IMR-90 (cell line): Measurements from ENCODE around the gene ARHGEF17. TPM values are rescaled to one million over a fixed set of nuclear protein-coding genes. Genes with fewer than 3 reads are reported as not detected.

Source experiments
- ATAC-seq: fragments of 200-7000 bp; cut with Tn5 transposase; 2 replicates; pipeline ENCODE4 v1.9.1; 2020; ENCODE audit warnings: low read depth, mild to moderate bottlenecking, moderate library complexity
- BruUV-seq: library from RNA; stranded (reverse); fragments of 400-500 nt; replicated peaks from 2 replicates; lab custom pipeline; 2021; lab: Mats Ljungman, UMichigan
- CTCF ChIA-PET: fragments of 300-600 bp; formaldehyde crosslinking; extraction: SDS; loops from one replicate; lab custom pipeline; 2021; ENCODE audit warnings: antibody characterized with exemption; lab: Yijun Ruan, JAX
- POLR2A ChIA-PET: fragments of 300-600 bp; sonication (Branson Sonifier 250); formaldehyde crosslinking; loops from one replicate; lab custom pipeline; 2022; ENCODE audit warnings: antibody characterized with exemption; ENCODE audit not compliant: unreplicated experiment; lab: Charles Lee
- DNase-seq: peaks from one replicate; pipeline ENCODE4 v3.0.0; 2013
- H2AFZ ChIP-seq: replicated peaks from 2 replicates; pipeline ENCODE3; 2013; ENCODE audit warnings: low read length, mild to moderate bottlenecking; ENCODE audit not compliant: poor library complexity
- H2AK5ac ChIP-seq: 2 replicates; pipeline ENCODE4 v1.6.1; 2013; ENCODE audit warnings: low read depth, low read length, inconsistent platforms
- H2AK9ac ChIP-seq: replicated peaks from 2 replicates; pipeline ENCODE3; 2013; ENCODE audit warnings: mild to moderate bottlenecking, low read depth, low read length, moderate library complexity; ENCODE audit not compliant: poor library complexity
- H2BK120ac ChIP-seq: 2 replicates; pipeline ENCODE4 v1.6.1; 2013; ENCODE audit warnings: low read depth, low read length, inconsistent platforms
- H2BK15ac ChIP-seq: 3 replicates; pipeline ENCODE4 v1.6.1; 2013; ENCODE audit warnings: low read depth, low read length, inconsistent platforms
- H2BK20ac ChIP-seq: 2 replicates; pipeline ENCODE4 v1.6.1; 2013; ENCODE audit warnings: low read depth, mild to moderate bottlenecking, inconsistent platforms, low read length, moderate library complexity
- H2BK5ac ChIP-seq: 2 replicates; pipeline ENCODE4 v1.6.1; 2013; ENCODE audit warnings: mild to moderate bottlenecking, low read depth, low read length, inconsistent platforms; ENCODE audit not compliant: poor library complexity, severe bottlenecking
- H3K14ac ChIP-seq: replicated peaks from 2 replicates; pipeline ENCODE4 v1.6.1; 2013; ENCODE audit warnings: low read depth, low read length, inconsistent platforms
- H3K18ac ChIP-seq: 2 replicates; pipeline ENCODE4 v1.6.1; 2013; ENCODE audit warnings: low read depth, low read length, control low read depth
- H3K23ac ChIP-seq: 2 replicates; pipeline ENCODE4 v1.6.1; 2013; ENCODE audit warnings: low read depth, low read length, inconsistent platforms
- H3K27ac ChIP-seq: 2 replicates; pipeline ENCODE4 v1.5.1; 2013; ENCODE audit warnings: mild to moderate bottlenecking, control low read depth, low read length; ENCODE audit not compliant: insufficient read depth
- H3K27me3 ChIP-seq: 2 replicates; pipeline ENCODE4 v1.6.1; 2013; ENCODE audit warnings: low read length; ENCODE audit not compliant: control insufficient read depth, insufficient read depth
- H3K36me3 ChIP-seq: 2 replicates; pipeline ENCODE4 v1.6.1; 2013; ENCODE audit warnings: low read length, mixed read lengths; ENCODE audit not compliant: control insufficient read depth, insufficient read depth
- H3K4ac ChIP-seq: 2 replicates; pipeline ENCODE4 v1.6.1; 2013; ENCODE audit warnings: low read depth, low read length, inconsistent platforms
- H3K4me1 ChIP-seq: 2 replicates; pipeline ENCODE4 v1.6.1; 2013; ENCODE audit warnings: low read length, mixed read lengths; ENCODE audit not compliant: control insufficient read depth, insufficient read depth
- H3K4me2 ChIP-seq: 2 replicates; pipeline ENCODE4 v1.6.1; 2013; ENCODE audit warnings: low read depth, mild to moderate bottlenecking, control low read depth, low read length, moderate library complexity
- H3K4me3 ChIP-seq: 2 replicates; pipeline ENCODE4 v1.5.1; 2013; ENCODE audit warnings: low read depth, mild to moderate bottlenecking, control low read depth, low read length, moderate library complexity; ENCODE audit not compliant: insufficient read depth
- H3K56ac ChIP-seq: 2 replicates; pipeline ENCODE4 v1.6.1; 2013; ENCODE audit warnings: low read length, inconsistent platforms; ENCODE audit not compliant: insufficient read depth; ENCODE audit errors: extremely low read depth
- H3K79me1 ChIP-seq, 2 experiments: 2 replicates each; pipeline ENCODE4 v1.6.1; 2013; ENCODE audit warnings: low read length in 2 of 2, inconsistent platforms in 1 of 2, low read depth in 1 of 2
- H3K9ac ChIP-seq: 2 replicates; pipeline ENCODE4 v1.6.1; 2013; ENCODE audit warnings: low read depth, low read length, control low read depth
- H3K9me1 ChIP-seq: 2 replicates; pipeline ENCODE4 v1.6.1; 2013; ENCODE audit warnings: low read length, inconsistent platforms; ENCODE audit not compliant: insufficient read depth
- H3K9me3 ChIP-seq: 2 replicates; pipeline ENCODE4 v1.6.1; 2013; ENCODE audit warnings: low read length; ENCODE audit not compliant: control insufficient read depth, insufficient read depth
- H4K20me1 ChIP-seq: 2 replicates; pipeline ENCODE4 v1.6.1; 2013; ENCODE audit warnings: low read length, inconsistent platforms; ENCODE audit not compliant: insufficient read depth
- H4K5ac ChIP-seq: 2 replicates; pipeline ENCODE4 v1.6.1; 2013; ENCODE audit warnings: mild to moderate bottlenecking, low read depth, low read length, control low read depth
- H4K8ac ChIP-seq, 2 experiments: 2 replicates each; pipeline ENCODE4 v1.6.1; 2013; ENCODE audit warnings: low read depth in 2 of 2, low read length in 2 of 2, control low read depth in 1 of 2, inconsistent platforms in 1 of 2
- H4K91ac ChIP-seq: 2 replicates; pipeline ENCODE4 v1.6.1; 2013; ENCODE audit warnings: low read depth, low read length, inconsistent platforms; ENCODE audit not compliant: insufficient read depth
- CEBPB ChIP-seq: IDR thresholded peaks from 2 replicates; pipeline ENCODE4 v1.6.1; 2012; ENCODE audit warnings: low read depth, low read length, improper control_type of control experiment
- FOS ChIP-seq: fragments of 150-350 bp; IDR thresholded peaks from 2 replicates; pipeline ENCODE4 v1.6.1; 2016; ENCODE audit warnings: low read depth, low read length
- MAFK ChIP-seq: IDR thresholded peaks from 2 replicates; pipeline ENCODE4 v1.6.1; 2012; ENCODE audit warnings: low read depth, low read length, improper control_type of control experiment
- MAZ ChIP-seq: IDR thresholded peaks from 2 replicates; pipeline ENCODE4 v1.6.1; 2012; ENCODE audit warnings: low read depth, mild to moderate bottlenecking, low read length, improper control_type of control experiment, moderate library complexity, borderline replicate concordance
- MXI1 ChIP-seq: IDR thresholded peaks from 2 replicates; pipeline ENCODE4 v1.6.1; 2012; ENCODE audit warnings: low read depth, mild to moderate bottlenecking, low read length, moderate library complexity, borderline replicate concordance
- NFE2L2 ChIP-seq: fragments of 150-350 bp; IDR thresholded peaks from 2 replicates; pipeline ENCODE4 v1.6.1; 2016; ENCODE audit warnings: low read depth, mild to moderate bottlenecking, low read length
- POLR2A ChIP-seq: IDR thresholded peaks from 2 replicates; pipeline ENCODE4 v1.6.1; 2012; ENCODE audit warnings: mild to moderate bottlenecking, low read depth, low read length
- RAD21 ChIP-seq: IDR thresholded peaks from 2 replicates; pipeline ENCODE4 v1.6.1; 2012; ENCODE audit warnings: low read length, improper control_type of control experiment
- RFX5 ChIP-seq: IDR thresholded peaks from 2 replicates; pipeline ENCODE4 v1.8.0; 2012; ENCODE audit warnings: low read depth, mild to moderate bottlenecking, low read length, moderate library complexity
- SMC3 ChIP-seq: fragments of 150-350 bp; IDR thresholded peaks from 2 replicates; pipeline ENCODE4 v1.6.1; 2016; ENCODE audit warnings: low read depth, mild to moderate bottlenecking, antibody characterized with exemption, low read length, moderate library complexity
- WGBS, 2 experiments: methylation state at CpG; one replicate each; pipeline versions ENCODE4 v1.1.5 to v1.1.7; 2013; ENCODE audit warnings: missing lambda C conversion rate in 2 of 2; ENCODE audit not compliant: insufficient read length in 1 of 2; ENCODE audit errors: extremely low coverage in 2 of 2; 5-methylcytosine and 5-hydroxymethylcytosine counted together
- dilution Hi-C: fragments of 300-500 bp; cut with HindIII; formaldehyde crosslinking; loops from one replicate; pipeline ENCODE4 v1.14.3; 2018; ENCODE audit warnings: low sequenced_read_pairs; ENCODE audit not compliant: unreplicated experiment
- in situ Hi-C: fragments of 300-500 bp; cut with MboI; formaldehyde crosslinking; loops from 3 replicates; pipeline ENCODE4 v1.14.3; 2019; ENCODE audit warnings: low sequenced_read_pairs, inconsistent platforms, mixed read lengths
- intact Hi-C: fragments of 100-400 bp; cut with micrococcal nuclease; formaldehyde crosslinking; loops from 2 replicates; pipeline ENCODE4 v1.10.0; 2022
- polyA plus RNA-seq, 3 experiments: library from polyadenylated mRNA; depleted of rRNA; stranded (reverse); fragments of >200 nt; gene quantifications; 2 replicates each; pipeline ENCODE4 v1.2.3, GENCODE V29; 2012; ENCODE audit warnings: low replicate concordance in 1 of 3
- total RNA-seq: library from RNA; depleted of rRNA; stranded (reverse); fragments of >200 nt; gene quantifications from 2 replicates; pipeline ENCODE4 v1.2.3, GENCODE V29; 2012
- TF ChIP-seq, protein P1 (sequence below): fragments of 150-350 bp; IDR thresholded peaks from 2 replicates; pipeline ENCODE4 v1.6.1; 2017; ENCODE audit warnings: mild to moderate bottlenecking, antibody characterized with exemption, low read length, low read depth
- TF ChIP-seq, protein P2 (sequence below): conservative IDR thresholded peaks from 2 replicates; pipeline ENCODE4 v1.5.1; 2012; ENCODE audit warnings: mild to moderate bottlenecking, low read depth, low read length, improper control_type of control experiment

ARHGEF17 gene
- total and polyA plus RNA-seq, 2 of the 4 experiments (the other 2 are of a cell fraction), result 21.7 to 97.7 TPM

DNA sequence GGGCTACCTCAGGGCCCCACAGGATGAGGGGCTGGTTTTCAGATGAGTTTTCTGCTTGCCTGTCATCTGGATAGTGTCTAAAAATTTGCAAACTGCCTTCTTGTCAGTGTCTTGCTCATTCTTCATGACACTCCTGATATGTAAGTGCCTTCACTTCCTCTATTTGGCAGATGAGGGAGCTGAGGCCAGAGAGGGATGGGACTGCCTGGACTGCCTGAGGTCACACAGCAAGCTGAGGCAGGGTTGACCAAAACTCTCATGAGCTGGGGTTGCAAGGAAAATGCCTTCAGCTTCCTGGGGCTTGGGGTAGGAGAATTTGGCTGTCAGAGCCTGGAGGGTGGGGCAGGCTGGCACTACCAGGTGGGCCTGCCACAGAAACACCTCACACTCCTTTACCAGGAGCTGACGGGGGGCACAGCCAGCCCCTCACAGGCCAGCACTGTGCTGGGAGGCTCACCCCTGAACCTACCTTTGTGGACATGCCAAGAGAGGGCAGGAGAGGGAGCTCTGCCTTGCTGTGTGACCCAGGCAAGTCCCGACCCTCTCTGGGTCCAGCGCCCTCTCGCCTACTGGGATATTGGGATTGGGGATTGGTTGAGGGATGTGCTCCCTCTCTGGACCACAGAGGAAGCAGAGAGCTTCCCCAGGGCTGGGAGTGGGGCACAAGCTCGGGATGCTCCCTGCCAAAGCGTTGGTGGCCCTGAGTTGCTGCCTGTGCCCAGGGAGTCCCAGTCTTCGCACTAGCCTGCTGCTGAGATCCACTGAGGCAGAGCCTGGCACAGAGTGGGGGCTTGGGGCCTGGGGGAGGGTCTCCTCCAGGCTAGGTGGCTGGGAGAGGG, 37.8 kb upstream of the ARHGEF17 start (continued):
- TF ChIP-seq, protein P1, sequence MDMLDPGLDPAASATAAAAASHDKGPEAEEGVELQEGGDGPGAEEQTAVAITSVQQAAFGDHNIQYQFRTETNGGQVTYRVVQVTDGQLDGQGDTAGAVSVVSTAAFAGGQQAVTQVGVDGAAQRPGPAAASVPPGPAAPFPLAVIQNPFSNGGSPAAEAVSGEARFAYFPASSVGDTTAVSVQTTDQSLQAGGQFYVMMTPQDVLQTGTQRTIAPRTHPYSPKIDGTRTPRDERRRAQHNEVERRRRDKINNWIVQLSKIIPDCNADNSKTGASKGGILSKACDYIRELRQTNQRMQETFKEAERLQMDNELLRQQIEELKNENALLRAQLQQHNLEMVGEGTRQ, result no peak

DNA sequence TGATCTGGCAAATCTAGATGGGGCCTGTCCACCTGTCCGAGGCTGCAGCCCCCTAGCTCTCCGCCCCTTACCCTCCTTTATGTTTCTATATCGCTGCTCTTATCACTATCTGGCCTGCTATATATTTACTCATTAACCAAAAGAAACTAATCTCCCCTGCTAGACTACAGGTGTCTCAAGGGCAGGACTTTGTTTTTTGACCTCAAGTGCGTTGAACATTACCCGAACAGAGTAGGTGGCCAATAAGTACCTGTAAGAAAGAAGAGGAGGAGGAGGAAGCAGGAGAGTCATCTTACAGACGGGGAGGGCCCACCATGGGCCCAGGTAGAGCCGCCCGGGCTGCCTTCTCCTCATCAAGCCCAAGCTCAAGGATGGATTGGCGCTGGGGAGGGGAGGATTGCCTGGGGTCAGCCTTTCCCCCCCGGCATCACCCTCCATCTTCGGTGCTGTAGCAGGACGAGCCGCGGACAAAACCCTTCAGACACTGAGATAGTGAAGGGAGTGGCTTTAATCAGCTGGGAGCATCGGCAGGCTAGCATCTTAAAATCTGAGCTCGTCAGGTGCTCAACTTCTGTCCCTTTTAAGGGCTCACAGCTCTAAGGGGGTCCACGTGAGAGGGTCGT, 37.1 kb upstream of the ARHGEF17 start:
- Histone ChIP-seq H2BK120ac (no peak overlapping the region), H3K4ac (no peak overlapping the region), H3K27ac (no peak overlapping the region), H3K9ac (no peak overlapping the region), H3K9me1 (no peaks in the 10 kb centered on the region), H3K14ac (no peak overlapping the region), H3K4me3 (no peak overlapping the region), H3K23ac (no peak overlapping the region), H2BK5ac (no peak overlapping the region), H3K79me1 (no peaks in the 10 kb centered on the region), H4K91ac (no peak overlapping the region), H3K27me3 (peaks cover 56% of the 10 kb centered on the region), H2AK5ac (no peak overlapping the region), H3K56ac (no peak overlapping the region), H2BK15ac (no peak overlapping the region; the same call in 2 of the 3 replicates), H3K9me3 (no peaks in the 10 kb centered on the region), H3K36me3 (no peaks in the 10 kb centered on the region), H4K5ac (no peak overlapping the region), H4K20me1 (no peaks in the 10 kb centered on the region), H2AK9ac (no peak overlapping the region), H3K18ac (no peak overlapping the region), H3K4me2 (no peak overlapping the region), H4K8ac (no peak overlapping the region), H2BK20ac (no peak overlapping the region), H2AFZ (no peak overlapping the region), H3K4me1 (no peaks in the 10 kb centered on the region)
- DNase-seq, result no peak
- ChIA-PET CTCF (interaction anchor here (0.6 kb wide), 1 partner anchor 256 kb away, joined by 3 read pairs; no protein-coding TSS in a partner anchor), POLR2A (no interaction called here)
- WGBS, 2 experiments, result no CpG with 5 or more reads among the region's 18 CpGs
- dilution Hi-C loops, result no loop called here
- in situ Hi-C loops, result no loop called here
- intact Hi-C loops, result no loop called here
- no peak for ATAC-seq
- BruUV-seq, result no TSS peak
- no peak for TF ChIP-seq POLR2A
- no peak for TF ChIP-seq SMC3
- no peak for TF ChIP-seq MXI1
- TF ChIP-seq NFE2L2, result no peak
- TF ChIP-seq RFX5, result no peak
- no peak for TF ChIP-seq MAZ
- TF ChIP-seq CEBPB, result no peak
- no peak for TF ChIP-seq MAFK
- TF ChIP-seq FOS, result no peak
- TF ChIP-seq, protein P2, sequence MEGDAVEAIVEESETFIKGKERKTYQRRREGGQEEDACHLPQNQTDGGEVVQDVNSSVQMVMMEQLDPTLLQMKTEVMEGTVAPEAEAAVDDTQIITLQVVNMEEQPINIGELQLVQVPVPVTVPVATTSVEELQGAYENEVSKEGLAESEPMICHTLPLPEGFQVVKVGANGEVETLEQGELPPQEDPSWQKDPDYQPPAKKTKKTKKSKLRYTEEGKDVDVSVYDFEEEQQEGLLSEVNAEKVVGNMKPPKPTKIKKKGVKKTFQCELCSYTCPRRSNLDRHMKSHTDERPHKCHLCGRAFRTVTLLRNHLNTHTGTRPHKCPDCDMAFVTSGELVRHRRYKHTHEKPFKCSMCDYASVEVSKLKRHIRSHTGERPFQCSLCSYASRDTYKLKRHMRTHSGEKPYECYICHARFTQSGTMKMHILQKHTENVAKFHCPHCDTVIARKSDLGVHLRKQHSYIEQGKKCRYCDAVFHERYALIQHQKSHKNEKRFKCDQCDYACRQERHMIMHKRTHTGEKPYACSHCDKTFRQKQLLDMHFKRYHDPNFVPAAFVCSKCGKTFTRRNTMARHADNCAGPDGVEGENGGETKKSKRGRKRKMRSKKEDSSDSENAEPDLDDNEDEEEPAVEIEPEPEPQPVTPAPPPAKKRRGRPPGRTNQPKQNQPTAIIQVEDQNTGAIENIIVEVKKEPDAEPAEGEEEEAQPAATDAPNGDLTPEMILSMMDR, result no peak
- TF ChIP-seq RAD21, result no peak
- TF ChIP-seq, protein P1, result no peak
